ENCODE results near the gene SLC41A3.

DNA sequence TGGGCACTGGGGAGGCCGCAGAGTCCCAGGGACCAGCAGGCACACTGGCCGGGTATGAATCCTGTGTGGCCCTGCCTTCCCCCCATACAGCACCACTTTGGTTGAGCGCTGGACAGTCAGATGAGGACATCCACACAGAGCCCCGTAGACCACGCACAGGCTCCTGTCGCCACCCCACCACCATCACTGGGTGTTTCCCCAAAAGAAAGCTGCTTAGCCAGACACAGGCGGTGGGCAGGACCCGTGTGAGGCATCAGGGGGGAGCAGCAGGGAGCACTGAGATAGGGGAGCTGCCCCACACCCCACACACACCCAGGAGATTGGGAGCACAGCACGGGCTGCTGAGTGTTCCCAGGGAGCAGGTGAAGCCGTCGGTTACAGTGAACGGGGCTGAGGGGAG is 42.4 kb upstream of the SLC41A3 start:
- TF ChIP-seq CTCF (IDR thresholded peaks at IDR 0.05; ENCODE audit: control extremely low read depth in 1 of 3, insufficient read depth in 1 of 3, low read depth in 1 of 3, low read length in 3 of 3) (no peak), HDAC2 (IDR thresholded peaks at IDR 0.05; ENCODE audit: borderline replicate concordance in 1 of 2, low read depth in 2 of 2, low read length in 2 of 2) (no peak), CEBPB (IDR thresholded peaks at IDR 0.05; ENCODE audit: low read depth, low read length) (no peak), POLR2AphosphoS5 (IDR thresholded peaks at IDR 0.05; ENCODE audit: low read depth, low read length) (no peak), KDM4A (IDR thresholded peaks at IDR 0.05; ENCODE audit: low read depth, low read length, severe bottlenecking) (no peak), E2F6 (IDR thresholded peaks at IDR 0.05) (no peak), FOSL1 (IDR thresholded peaks at IDR 0.05; ENCODE audit: insufficient read depth, low read depth, low read length) (no peak), GABPA (IDR thresholded peaks at IDR 0.05; ENCODE audit: borderline replicate concordance, insufficient read depth, low read length) (no peak)
